GM13977 (cell line): ENCODE data around the gene SAP30BP.

Experiments
- DNase-seq: peaks from one replicate; pipeline ENCODE4 v3.0.0; 2012; ENCODE audit warnings: low spot score
- in situ Hi-C: fragments of 300-500 bp; cut with MboI; formaldehyde crosslinking; loops from one replicate; pipeline ENCODE4 v1.12.0; 2022; ENCODE audit warnings: low sequenced_read_pairs, low pct_unique_long_range_greater_than_20kb, mixed read lengths, inconsistent platforms; ENCODE audit not compliant: unreplicated experiment
- TF ChIP-seq, protein P1 (sequence below): IDR thresholded peaks from 2 replicates; pipeline ENCODE4 v1.5.1; 2012; ENCODE audit warnings: mild to moderate bottlenecking, control low read depth; ENCODE audit not compliant: insufficient read depth; ENCODE audit errors: extremely low read depth, missing control alignments

Gene SAP30BP

DNA sequence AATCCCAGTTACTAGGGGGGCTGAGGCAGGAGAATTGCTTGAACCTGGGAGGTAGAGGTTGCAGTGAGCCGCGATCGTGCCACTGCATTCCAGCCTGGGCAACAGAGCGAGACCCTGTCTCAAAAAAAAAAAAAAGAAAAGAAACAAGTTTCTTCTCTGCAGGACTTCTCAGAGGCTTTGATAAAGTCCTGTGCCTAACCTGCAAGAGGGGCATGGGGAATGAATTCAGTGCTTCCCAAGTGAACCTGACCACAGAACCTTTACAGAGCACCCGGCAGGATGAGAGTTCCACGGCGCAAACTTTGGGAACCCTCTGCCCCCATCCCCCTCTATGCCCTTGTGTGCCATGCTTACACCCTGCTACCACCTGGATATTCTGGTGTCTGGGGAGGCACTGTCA, 72.0 kb downstream of the SAP30BP start:
- no peak for DNase-seq
- in situ Hi-C loops: no loop called here
- TF ChIP-seq, protein P1, sequence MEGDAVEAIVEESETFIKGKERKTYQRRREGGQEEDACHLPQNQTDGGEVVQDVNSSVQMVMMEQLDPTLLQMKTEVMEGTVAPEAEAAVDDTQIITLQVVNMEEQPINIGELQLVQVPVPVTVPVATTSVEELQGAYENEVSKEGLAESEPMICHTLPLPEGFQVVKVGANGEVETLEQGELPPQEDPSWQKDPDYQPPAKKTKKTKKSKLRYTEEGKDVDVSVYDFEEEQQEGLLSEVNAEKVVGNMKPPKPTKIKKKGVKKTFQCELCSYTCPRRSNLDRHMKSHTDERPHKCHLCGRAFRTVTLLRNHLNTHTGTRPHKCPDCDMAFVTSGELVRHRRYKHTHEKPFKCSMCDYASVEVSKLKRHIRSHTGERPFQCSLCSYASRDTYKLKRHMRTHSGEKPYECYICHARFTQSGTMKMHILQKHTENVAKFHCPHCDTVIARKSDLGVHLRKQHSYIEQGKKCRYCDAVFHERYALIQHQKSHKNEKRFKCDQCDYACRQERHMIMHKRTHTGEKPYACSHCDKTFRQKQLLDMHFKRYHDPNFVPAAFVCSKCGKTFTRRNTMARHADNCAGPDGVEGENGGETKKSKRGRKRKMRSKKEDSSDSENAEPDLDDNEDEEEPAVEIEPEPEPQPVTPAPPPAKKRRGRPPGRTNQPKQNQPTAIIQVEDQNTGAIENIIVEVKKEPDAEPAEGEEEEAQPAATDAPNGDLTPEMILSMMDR: no peak

DNA sequence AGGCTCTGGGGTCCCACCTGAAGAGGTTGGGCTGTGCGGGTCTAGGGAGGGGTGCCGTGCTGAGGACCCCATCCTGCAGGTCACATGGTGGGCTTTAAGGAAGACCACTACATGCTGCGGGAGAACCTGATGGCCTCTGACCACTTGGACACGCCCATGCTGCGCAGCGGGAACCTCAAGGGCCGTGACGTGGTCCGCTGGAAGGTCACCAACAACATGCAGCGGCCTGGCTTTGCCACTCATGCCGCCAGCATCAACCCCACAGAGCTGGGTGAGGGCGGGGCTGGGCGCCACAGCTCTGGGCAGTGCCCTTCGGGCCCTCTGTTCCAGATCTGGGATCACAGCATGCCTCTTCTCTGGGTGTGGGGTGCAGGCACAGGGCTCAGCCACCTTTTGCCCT, 72.7 kb downstream of the SAP30BP start:
- TF ChIP-seq, protein P1: no peak
- in situ Hi-C loops: loop anchor here (10.0 kb wide), 1 partner anchor 65 kb away; no protein-coding TSS in a partner anchor
- DNase-seq: no peak

DNA sequence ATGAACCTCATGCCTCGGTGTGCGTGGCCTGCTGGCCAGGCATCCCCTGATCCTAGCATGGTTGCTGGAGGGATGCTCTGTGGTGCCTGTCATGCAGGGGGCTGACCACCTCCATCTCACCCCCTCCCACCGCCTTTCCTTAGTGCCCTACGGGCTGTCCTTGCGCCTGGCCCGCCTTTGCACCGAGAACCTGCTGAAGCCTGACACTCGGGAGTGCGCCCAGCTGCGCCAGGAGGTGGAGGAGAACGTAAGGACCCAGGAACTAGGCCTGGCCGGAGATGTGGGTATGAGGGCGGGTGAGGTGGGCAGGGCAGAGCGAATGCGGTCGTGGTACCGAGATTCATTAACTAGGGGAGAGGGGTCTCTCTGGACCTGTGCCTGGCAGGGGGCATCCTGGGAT, 73.1 kb downstream of the SAP30BP start:
- TF ChIP-seq, protein P1: no peak
- no peak for DNase-seq
- in situ Hi-C loops: loop anchor here (10.0 kb wide), 1 partner anchor 65 kb away; no protein-coding TSS in a partner anchor

DNA sequence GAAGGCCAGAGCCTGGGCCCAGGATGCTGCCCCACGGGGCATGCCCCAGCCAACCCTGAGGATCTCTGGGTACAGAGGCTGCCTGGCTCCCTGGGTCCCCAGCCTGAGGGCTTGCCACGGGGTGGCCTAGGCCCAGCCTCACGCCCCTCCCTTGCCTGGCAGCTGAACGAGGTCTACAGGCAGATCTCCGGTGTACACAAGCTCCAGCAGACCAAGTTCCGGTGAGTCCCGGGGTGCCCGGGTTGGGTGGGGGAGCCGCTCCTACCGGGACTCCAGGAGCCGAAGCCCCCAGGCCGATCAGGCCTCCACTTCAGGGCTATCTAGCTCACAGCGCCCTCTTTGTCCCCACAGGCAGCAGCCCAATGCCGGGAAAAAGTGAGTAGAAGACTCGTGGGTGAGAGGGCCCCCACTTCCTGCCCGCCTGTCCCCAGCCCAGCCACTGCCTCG, 73.5 kb downstream of the SAP30BP start:
- in situ Hi-C loops: loop anchor here (10.0 kb wide), 1 partner anchor 66 kb away; no protein-coding TSS in a partner anchor
- DNase-seq: no peak
- TF ChIP-seq, protein P1: no peak

DNA sequence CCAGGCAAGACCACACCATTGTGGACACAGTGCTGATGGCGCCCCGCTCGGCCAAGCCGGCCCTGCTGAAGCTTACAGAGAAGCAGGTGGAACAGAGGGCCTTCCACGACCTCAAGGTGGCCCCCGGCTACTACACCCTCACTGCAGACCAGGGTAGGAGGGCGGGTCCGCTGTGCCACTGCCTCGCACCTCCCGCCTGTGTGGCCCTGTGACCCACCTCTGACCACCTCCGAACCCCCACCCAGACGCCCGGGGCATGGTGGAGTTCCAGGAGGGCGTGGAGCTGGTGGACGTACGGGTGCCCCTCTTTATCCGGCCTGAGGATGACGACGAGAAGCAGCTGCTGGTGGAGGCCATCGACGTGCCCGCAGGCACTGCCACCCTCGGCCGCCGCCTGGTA, 75.2 kb downstream of the SAP30BP start:
- in situ Hi-C loops: loop anchor here (10.0 kb wide), 1 partner anchor 68 kb away; no protein-coding TSS in a partner anchor
- TF ChIP-seq, protein P1: no peak
- DNase-seq: no peak

DNA sequence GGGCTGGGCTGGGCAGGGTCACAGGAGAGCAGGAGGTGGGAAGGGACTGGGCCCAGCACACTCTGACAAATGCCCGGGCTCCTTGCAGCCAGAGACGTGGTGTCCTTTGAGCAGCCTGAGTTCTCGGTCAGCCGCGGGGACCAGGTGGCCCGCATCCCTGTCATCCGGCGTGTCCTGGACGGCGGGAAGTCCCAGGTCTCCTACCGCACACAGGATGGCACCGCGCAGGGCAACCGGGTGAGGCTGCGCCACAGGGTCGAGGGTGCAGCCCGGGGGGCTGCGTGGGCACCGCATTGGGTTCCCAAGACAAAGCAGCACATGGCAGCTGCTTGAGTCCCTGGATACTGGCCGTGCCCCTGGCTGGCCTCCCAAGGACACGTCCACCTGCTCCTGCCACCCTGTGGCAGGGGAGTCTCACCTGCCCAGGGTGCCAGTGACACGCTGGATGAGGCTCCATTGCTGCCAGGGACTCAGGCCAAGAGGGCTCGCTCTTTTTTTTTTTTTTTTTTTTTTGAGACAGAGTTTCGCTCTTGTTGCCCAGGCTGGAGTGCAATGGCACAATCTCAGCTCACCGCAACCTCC, 76.6 kb downstream of the SAP30BP start:
- no peak for DNase-seq
- TF ChIP-seq, protein P1: no peak
- in situ Hi-C loops: loop anchor here (10.0 kb wide), 1 partner anchor 69 kb away; no protein-coding TSS in a partner anchor
